NCI-H226 (cell line): ENCODE data around the gene PTPRH.
"Not testable (repeated sequence)": the region's sequence is repeated elsewhere in the genome, so short reads cannot be mapped to it uniquely, and the experiment has no call there.

Source experiments
- DNase-seq: peaks from one replicate; pipeline ENCODE4 v3.0.0-alpha.2; 2015

PTPRH gene

GRCh38 chr19:55158423-55158822, 50.9 kb downstream of the PTPRH start:
- no peak for DNase-seq

GRCh38 chr19:55157064-55157908, 52.0 kb downstream of the PTPRH start, which contains the start of gene TNNI3:
Gene TNNI3 (minus strand): TSS chr19:55157732. CDS start chr19:55157589, 143 bp downstream.
- DNase-seq = no peak

- peak; percentile 79 for DNase-seq
These were observed 52.9 kb downstream of the PTPRH start for GRCh38 chr19:55156202-55157063.

- DNase-seq = not testable (repeated sequence)
These were observed 53.5 kb downstream of the PTPRH start for GRCh38 chr19:55155784-55156183.

- no peak for DNase-seq
These were observed 55.5 kb downstream of the PTPRH start for GRCh38 chr19:55153652-55154264.

- no peak for DNase-seq
These were observed 57.3 kb downstream of the PTPRH start for GRCh38 chr19:55152017-55152416.

- DNase-seq = peak; percentile 40
These were observed 60.0 kb downstream of the PTPRH start, which contains the start of gene TNNT1 for GRCh38 chr19:55149078-55150003. Gene TNNT1 (minus strand): TSS chr19:55149206. CDS start chr19:55147157, 2,049 bp downstream.

GRCh38 chr19:55147545-55148251, 61.6 kb downstream of the PTPRH start:
- DNase-seq = no peak

- peak; percentile 98 for DNase-seq
These were observed 62.5 kb downstream of the PTPRH start for GRCh38 chr19:55146705-55147273.

- peak; percentile 85 for DNase-seq
These were observed 63.1 kb downstream of the PTPRH start for GRCh38 chr19:55146078-55146704.

- no peak for DNase-seq
These were observed 64.1 kb downstream of the PTPRH start for GRCh38 chr19:55145232-55145631.

- DNase-seq = no peak
These were observed 67.6 kb downstream of the PTPRH start for GRCh38 chr19:55141696-55142095.

GRCh38 chr19:55137915-55138314, 71.4 kb downstream of the PTPRH start:
- DNase-seq = no peak

GRCh38 chr19:55136399-55137102, 72.8 kb downstream of the PTPRH start:
- DNase-seq = no peak

- DNase-seq = no peak
These were observed 74.6 kb downstream of the PTPRH start for GRCh38 chr19:55134736-55135135.

GRCh38 chr19:55133639-55134444, 75.5 kb downstream of the PTPRH start:
- DNase-seq = no peak

GRCh38 chr19:55132453-55133129, 76.7 kb downstream of the PTPRH start:
- no peak for DNase-seq

GRCh38 chr19:55131421-55131820, 77.9 kb downstream of the PTPRH start:
- DNase-seq = no peak
